ENCODE results near the gene TEX12. TPM values are rescaled to one million over a fixed set of nuclear protein-coding genes. Genes with fewer than 3 reads are reported as not detected.

Gene TEX12
- total and polyA plus RNA-seq, 2 of the 4 experiments (the other 2 are of a cell fraction) = 0.12 TPM; not detected in 1

- in situ Hi-C loops (cut with MboI; ENCODE audit: low sequenced_read_pairs) (no loop called here), dilution Hi-C loops (cut with HindIII; ENCODE audit: low sequenced_read_pairs, unreplicated experiment) (no loop called here), intact Hi-C loops (cut with micrococcal nuclease) (no loop called here)
- H3K9ac ChIP-seq (ENCODE audit: low read depth, low read length) = no peak overlapping the region
- BruUV-seq (replicated peaks) = no TSS peak
- H3K18ac ChIP-seq (ENCODE audit: low read depth, low read length) = no peak overlapping the region
- H3K79me1 ChIP-seq (ENCODE audit: low read depth in 1 of 2, low read length in 2 of 2) = no peaks in the 10 kb centered on the region
- H3K27me3 ChIP-seq (ENCODE audit: control insufficient read depth, insufficient read depth, low read length) = no peaks in the 10 kb centered on the region
- no peaks in the 10 kb centered on the region for H3K36me3 ChIP-seq (ENCODE audit: control insufficient read depth, insufficient read depth, low read length)
- H3K9me1 ChIP-seq (ENCODE audit: insufficient read depth, low read length) = no peaks in the 10 kb centered on the region
- no peak overlapping the region for H4K91ac ChIP-seq (ENCODE audit: insufficient read depth, low read depth, low read length)
- POLR2A ChIA-PET (ENCODE audit: unreplicated experiment) = no interaction called here
- H3K9me3 ChIP-seq (ENCODE audit: control insufficient read depth, insufficient read depth, low read length) = peaks cover 2% of the 10 kb centered on the region; the same call in 1 of the 2 replicates
- H4K5ac ChIP-seq (ENCODE audit: low read depth, low read length) = no peak overlapping the region
- no peak overlapping the region for H2BK120ac ChIP-seq (ENCODE audit: low read depth, low read length)
- no peak overlapping the region for H3K4ac ChIP-seq (ENCODE audit: low read depth, low read length)
- H2BK15ac ChIP-seq (ENCODE audit: low read depth, low read length) = no peak overlapping the region
- no peak overlapping the region for H3K27ac ChIP-seq (ENCODE audit: insufficient read depth, low read length)
- ATAC-seq (ENCODE audit: low read depth) (no peak), DNase-seq (no peak)
- H3K4me1 ChIP-seq (ENCODE audit: control insufficient read depth, insufficient read depth, low read length) = no peaks in the 10 kb centered on the region
- H4K20me1 ChIP-seq (ENCODE audit: insufficient read depth, low read length) = no peaks in the 10 kb centered on the region
- no peak overlapping the region for H2AFZ ChIP-seq (replicated peaks; ENCODE audit: low read length, poor library complexity)
- no peak overlapping the region for H3K23ac ChIP-seq (ENCODE audit: low read depth, low read length)
- no peak overlapping the region for H2AK5ac ChIP-seq (ENCODE audit: low read depth, low read length)
- 86% methylated on average over 1 of the region's 3 CpGs; no CpG with 5 or more reads in 1 of the 2 experiments for WGBS, 2 experiments (ENCODE audit: extremely low coverage in 2 of 2, insufficient read length in 1 of 2)
- H2BK5ac ChIP-seq (ENCODE audit: low read depth, low read length, poor library complexity, severe bottlenecking) = no peak overlapping the region
- TF ChIP-seq CHD1 (IDR thresholded peaks at IDR 0.05; ENCODE audit: low read depth, low read length) (no peak), ELK1 (IDR thresholded peaks at IDR 0.05; ENCODE audit: borderline replicate concordance, low read depth, low read length) (no peak), USF2 (IDR thresholded peaks at IDR 0.05; ENCODE audit: low read depth, low read length) (no peak), MXI1 (IDR thresholded peaks at IDR 0.05; ENCODE audit: borderline replicate concordance, low read depth, low read length) (no peak)
- H4K8ac ChIP-seq (ENCODE audit: low read depth in 2 of 2, low read length in 2 of 2) = no peak overlapping the region
- CTCF ChIA-PET = interaction anchor here (0.6 kb wide), 1 partner anchor 22 kb away, joined by 3 read pairs; no protein-coding TSS in a partner anchor
- no peak overlapping the region for H2BK20ac ChIP-seq (ENCODE audit: low read depth, low read length)
- no peak overlapping the region for H2AK9ac ChIP-seq (replicated peaks; ENCODE audit: low read depth, low read length, poor library complexity)
- H3K4me3 ChIP-seq (ENCODE audit: insufficient read depth, low read depth, low read length) = no peak overlapping the region
- H3K56ac ChIP-seq (ENCODE audit: extremely low read depth, insufficient read depth, low read length) = no peak overlapping the region
- H3K4me2 ChIP-seq (ENCODE audit: low read depth, low read length) = no peak overlapping the region
- no peak overlapping the region for H3K14ac ChIP-seq (replicated peaks; ENCODE audit: low read depth, low read length)
These were observed 23.6 kb upstream of the TEX12 start for GRCh38 chr11:112143597-112143996.

All from IMR-90 (cell line).